HEK293T (cell line): Measurements from ENCODE around the gene RIN2.

ENCODE experiments used
- BHLHE40 ChIP-seq: fragments of 450-650 bp; IDR thresholded peaks from 2 replicates; pipeline ENCODE4 v1.6.1; 2016; ENCODE audit warnings: mild to moderate bottlenecking, moderate library complexity, borderline replicate concordance
- CTBP1 ChIP-seq: fragments of 450-650 bp; IDR thresholded peaks from 2 replicates; pipeline ENCODE4 v1.6.1; 2016; ENCODE audit warnings: borderline replicate concordance
- ELF4 ChIP-seq: fragments of 450-650 bp; IDR thresholded peaks from 2 replicates; pipeline ENCODE4 v1.6.1; 2017; ENCODE audit warnings: antibody characterized with exemption
- FOXA1 ChIP-seq: fragments of 450-650 bp; IDR thresholded peaks from 2 replicates; pipeline ENCODE4 v1.6.1; 2016; ENCODE audit warnings: mild to moderate bottlenecking
- FOXK2 ChIP-seq: fragments of 450-650 bp; IDR thresholded peaks from 2 replicates; pipeline ENCODE4 v1.6.1; 2016; ENCODE audit warnings: mild to moderate bottlenecking
- HDGF ChIP-seq: fragments of 450-650 bp; IDR thresholded peaks from 2 replicates; pipeline ENCODE4 v1.6.1; 2017; ENCODE audit warnings: antibody characterized with exemption, borderline replicate concordance
- L3MBTL2 ChIP-seq: fragments of 450-650 bp; conservative IDR thresholded peaks from 2 replicates; pipeline ENCODE4 v1.6.1; 2016; ENCODE audit warnings: mild to moderate bottlenecking
- LEF1 ChIP-seq: fragments of 450-650 bp; IDR thresholded peaks from 2 replicates; pipeline ENCODE4 v1.6.1; 2017; ENCODE audit warnings: mild to moderate bottlenecking, borderline replicate concordance
- NFRKB ChIP-seq: fragments of 450-650 bp; IDR thresholded peaks from 2 replicates; pipeline ENCODE4 v1.6.1; 2016; ENCODE audit warnings: mild to moderate bottlenecking, moderate library complexity
- SP1 ChIP-seq: fragments of 450-650 bp; IDR thresholded peaks from 2 replicates; pipeline ENCODE4 v1.6.1; 2017
- TARDBP ChIP-seq: fragments of 450-650 bp; IDR thresholded peaks from 2 replicates; pipeline ENCODE4 v1.6.1; 2016
- ZNF384 ChIP-seq: fragments of 450-650 bp; IDR thresholded peaks from 2 replicates; pipeline ENCODE4 v1.6.1; 2016
- TF ChIP-seq, protein P1 (sequence below): fragments of 450-650 bp; IDR thresholded peaks from 2 replicates; pipeline ENCODE4 v1.6.1; 2016

DNA sequence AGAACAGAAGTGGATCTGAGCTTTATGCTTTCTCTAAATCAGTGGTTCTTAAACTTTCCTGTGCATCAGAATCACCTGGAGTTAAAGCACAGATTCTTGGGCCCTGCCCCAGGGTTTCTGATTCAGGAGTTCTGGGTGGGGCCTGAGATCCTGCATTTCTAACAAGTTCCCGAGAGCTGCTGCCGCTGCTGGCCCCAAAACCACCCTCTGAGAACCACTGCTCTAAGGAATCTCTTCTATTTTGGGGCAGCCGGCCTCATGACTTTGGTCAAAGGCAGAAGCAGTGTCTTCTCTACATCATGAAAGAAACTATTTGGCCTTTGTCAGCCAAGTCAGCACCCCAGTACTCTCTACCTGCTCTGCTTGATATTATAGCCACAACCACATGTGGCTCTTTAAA is 42.1 kb upstream of the RIN2 start:
- TF ChIP-seq, protein P1, sequence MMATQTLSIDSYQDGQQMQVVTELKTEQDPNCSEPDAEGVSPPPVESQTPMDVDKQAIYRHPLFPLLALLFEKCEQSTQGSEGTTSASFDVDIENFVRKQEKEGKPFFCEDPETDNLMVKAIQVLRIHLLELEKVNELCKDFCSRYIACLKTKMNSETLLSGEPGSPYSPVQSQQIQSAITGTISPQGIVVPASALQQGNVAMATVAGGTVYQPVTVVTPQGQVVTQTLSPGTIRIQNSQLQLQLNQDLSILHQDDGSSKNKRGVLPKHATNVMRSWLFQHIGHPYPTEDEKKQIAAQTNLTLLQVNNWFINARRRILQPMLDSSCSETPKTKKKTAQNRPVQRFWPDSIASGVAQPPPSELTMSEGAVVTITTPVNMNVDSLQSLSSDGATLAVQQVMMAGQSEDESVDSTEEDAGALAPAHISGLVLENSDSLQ = no peak
- TF ChIP-seq FOXA1 = no peak
- no peak for TF ChIP-seq CTBP1
- no peak for TF ChIP-seq NFRKB
- no peak for TF ChIP-seq BHLHE40
- no peak for TF ChIP-seq LEF1
- no peak for TF ChIP-seq ELF4
- no peak for TF ChIP-seq SP1
- no peak for TF ChIP-seq TARDBP
- TF ChIP-seq ZNF384 = no peak
- TF ChIP-seq FOXK2 = no peak
- no peak for TF ChIP-seq L3MBTL2
- TF ChIP-seq HDGF = no peak
